ENCODE results near the gene HEMK1. TPM values are rescaled to one million over a fixed set of nuclear protein-coding genes. Genes with fewer than 3 reads are reported as not detected.

HEMK1 gene
- total and polyA plus RNA-seq, 2 of the 4 experiments (the other 2 are of a cell fraction) = 17.2 to 20.8 TPM

GRCh38 chr3:50552598-50552997 lies 16.7 kb upstream of the HEMK1 start:
- H3K4me1 ChIP-seq (ENCODE audit: control insufficient read depth, insufficient read depth, low read length) = no peaks in the 10 kb centered on the region
- H3K4me3 ChIP-seq (ENCODE audit: insufficient read depth, low read depth, low read length) = no peak overlapping the region
- H3K9me1 ChIP-seq (ENCODE audit: insufficient read depth, low read length) = no peaks in the 10 kb centered on the region
- no peak overlapping the region for H2BK20ac ChIP-seq (ENCODE audit: low read depth, low read length)
- no peak overlapping the region for H2AFZ ChIP-seq (replicated peaks; ENCODE audit: low read length, poor library complexity)
- no peak overlapping the region for H2BK120ac ChIP-seq (ENCODE audit: low read depth, low read length)
- H4K5ac ChIP-seq (ENCODE audit: low read depth, low read length) = no peak overlapping the region
- no peak overlapping the region for H3K27ac ChIP-seq (ENCODE audit: insufficient read depth, low read length)
- no peaks in the 10 kb centered on the region for H3K79me1 ChIP-seq (ENCODE audit: low read depth in 1 of 2, low read length in 2 of 2)
- peaks cover 34% of the 10 kb centered on the region for H3K27me3 ChIP-seq (ENCODE audit: control insufficient read depth, insufficient read depth, low read length)
- no peak for TF ChIP-seq RCOR1 (IDR thresholded peaks at IDR 0.05; ENCODE audit: insufficient replicate concordance, low read length)
- TF ChIP-seq MAFK (IDR thresholded peaks at IDR 0.05; ENCODE audit: low read depth, low read length) = no peak
- TF ChIP-seq RFX5 (IDR thresholded peaks at IDR 0.05; ENCODE audit: low read depth, low read length) = no peak
- no peak for TF ChIP-seq POLR2A (IDR thresholded peaks at IDR 0.05; ENCODE audit: low read depth, low read length)
- no peak for TF ChIP-seq RAD21 (IDR thresholded peaks at IDR 0.05; ENCODE audit: low read length)
- no peak for TF ChIP-seq CTCF (conservative IDR thresholded peaks at IDR 0.05; ENCODE audit: low read depth, low read length)
- TF ChIP-seq USF2 (IDR thresholded peaks at IDR 0.05; ENCODE audit: low read depth, low read length) = no peak
- TF ChIP-seq CHD1 (IDR thresholded peaks at IDR 0.05; ENCODE audit: low read depth, low read length) = no peak
- no peak for TF ChIP-seq BHLHE40 (IDR thresholded peaks at IDR 0.05; ENCODE audit: low read depth, low read length)
- TF ChIP-seq MAZ (IDR thresholded peaks at IDR 0.05; ENCODE audit: borderline replicate concordance, low read depth, low read length) = no peak
- TF ChIP-seq FOS (IDR thresholded peaks at IDR 0.05; ENCODE audit: low read depth, low read length) = no peak
- TF ChIP-seq NFE2L2 (IDR thresholded peaks at IDR 0.05; ENCODE audit: low read depth, low read length) = no peak
- H3K9ac ChIP-seq (ENCODE audit: low read depth, low read length) = no peak overlapping the region
- CTCF ChIA-PET = no interaction called here
- in situ Hi-C loops (cut with MboI; ENCODE audit: low sequenced_read_pairs) (no loop called here), dilution Hi-C loops (cut with HindIII; ENCODE audit: low sequenced_read_pairs, unreplicated experiment) (no loop called here), intact Hi-C loops (cut with micrococcal nuclease) (no loop called here)
- H4K8ac ChIP-seq (ENCODE audit: low read depth in 2 of 2, low read length in 2 of 2) = no peak overlapping the region
- no peaks in the 10 kb centered on the region for H3K36me3 ChIP-seq (ENCODE audit: control insufficient read depth, insufficient read depth, low read length)
- no peaks in the 10 kb centered on the region for H3K9me3 ChIP-seq (ENCODE audit: control insufficient read depth, insufficient read depth, low read length)
- no peak overlapping the region for H3K14ac ChIP-seq (replicated peaks; ENCODE audit: low read depth, low read length)
- H4K20me1 ChIP-seq (ENCODE audit: insufficient read depth, low read length) = no peaks in the 10 kb centered on the region
- H2AK5ac ChIP-seq (ENCODE audit: low read depth, low read length) = no peak overlapping the region
- no peak overlapping the region for H3K18ac ChIP-seq (ENCODE audit: low read depth, low read length)
- no peak for ATAC-seq (ENCODE audit: low read depth)
- H3K4me2 ChIP-seq (ENCODE audit: low read depth, low read length) = no peak overlapping the region
- BruUV-seq (replicated peaks) = no TSS peak
- peak overlapping the region; percentile 58 for H2AK9ac ChIP-seq (replicated peaks; ENCODE audit: low read depth, low read length, poor library complexity)
- no peak overlapping the region for H3K4ac ChIP-seq (ENCODE audit: low read depth, low read length)
- no peak overlapping the region for H3K56ac ChIP-seq (ENCODE audit: extremely low read depth, insufficient read depth, low read length)
- POLR2A ChIA-PET (ENCODE audit: unreplicated experiment) = no interaction called here
- no peak overlapping the region for H2BK5ac ChIP-seq (ENCODE audit: low read depth, low read length, poor library complexity, severe bottlenecking)
- 42% methylated on average over 5 of the region's 9 CpGs; no CpG with 5 or more reads in 1 of the 2 experiments for WGBS, 2 experiments (ENCODE audit: extremely low coverage in 2 of 2, insufficient read length in 1 of 2)
- no peak for DNase-seq
- H2BK15ac ChIP-seq (ENCODE audit: low read depth, low read length) = no peak overlapping the region
- H3K23ac ChIP-seq (ENCODE audit: low read depth, low read length) = no peak overlapping the region
- no peak overlapping the region for H4K91ac ChIP-seq (ENCODE audit: insufficient read depth, low read depth, low read length)
